HS-5 (cell line): Measurements from ENCODE around the gene RIMBP2.

Experiments
- DNase-seq: peaks from one replicate; pipeline ENCODE4 v3.0.0-alpha.2; 2012; ENCODE audit warnings: low read depth

The RIMBP2 gene

GRCh38 chr12:130501821-130502220, 214.3 kb downstream of the RIMBP2 start:
- DNase-seq: no peak

- DNase-seq: no peak
Observed at GRCh38 chr12:130500835-130501330, 215.2 kb downstream of the RIMBP2 start.

- DNase-seq: no peak
Observed at GRCh38 chr12:130499474-130499873, 216.6 kb downstream of the RIMBP2 start.

- DNase-seq: no peak
Observed at GRCh38 chr12:130498589-130499385, 217.3 kb downstream of the RIMBP2 start.

DNA sequence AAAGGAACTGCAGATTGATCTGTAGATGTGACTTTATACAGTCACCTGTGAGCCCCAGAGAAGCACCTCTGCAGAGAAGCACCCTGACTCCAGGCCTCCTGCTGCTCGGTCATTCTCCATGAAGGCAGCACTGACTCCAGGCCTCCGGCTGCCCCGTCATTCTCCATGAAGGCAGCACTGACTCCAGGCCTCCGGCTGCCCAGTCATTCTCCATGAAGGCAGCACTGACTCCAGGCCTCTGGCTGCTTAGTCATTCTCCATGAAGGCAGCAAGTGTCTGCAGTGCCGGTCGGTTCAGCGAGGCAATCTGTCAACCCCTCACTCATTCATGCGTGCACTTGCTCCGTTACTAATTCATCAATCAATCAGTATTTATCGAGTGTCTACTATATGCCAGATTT, 218.1 kb downstream of the RIMBP2 start:
- DNase-seq: no peak

DNA sequence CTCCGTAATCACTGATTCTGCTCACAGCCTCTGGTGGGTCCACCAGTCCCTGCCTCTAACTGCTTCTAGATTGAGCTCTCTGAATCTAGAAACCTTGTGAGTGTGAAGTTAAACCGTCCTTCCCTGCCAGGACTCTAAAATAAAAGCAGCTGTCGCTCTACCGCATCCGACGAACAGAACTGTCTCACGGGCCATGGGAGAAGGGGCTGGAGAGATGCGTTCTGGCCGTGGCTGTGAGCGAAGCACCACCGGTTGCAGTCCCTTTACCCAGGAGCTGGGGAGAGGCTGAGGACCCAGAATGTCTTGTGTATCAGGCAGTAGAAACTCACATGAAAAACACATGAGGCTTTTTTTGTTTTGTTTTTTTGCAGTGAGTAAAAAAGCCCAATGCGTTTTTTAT, 218.8 kb downstream of the RIMBP2 start:
- no peak for DNase-seq

GRCh38 chr12:130496516-130497120, 219.5 kb downstream of the RIMBP2 start:
- no peak for DNase-seq

GRCh38 chr12:130495156-130495555, 220.9 kb downstream of the RIMBP2 start:
- DNase-seq: no peak

- DNase-seq: no peak
Observed at GRCh38 chr12:130494736-130495135, 221.4 kb downstream of the RIMBP2 start.

GRCh38 chr12:130493951-130494350, 222.1 kb downstream of the RIMBP2 start:
- no peak for DNase-seq

DNA sequence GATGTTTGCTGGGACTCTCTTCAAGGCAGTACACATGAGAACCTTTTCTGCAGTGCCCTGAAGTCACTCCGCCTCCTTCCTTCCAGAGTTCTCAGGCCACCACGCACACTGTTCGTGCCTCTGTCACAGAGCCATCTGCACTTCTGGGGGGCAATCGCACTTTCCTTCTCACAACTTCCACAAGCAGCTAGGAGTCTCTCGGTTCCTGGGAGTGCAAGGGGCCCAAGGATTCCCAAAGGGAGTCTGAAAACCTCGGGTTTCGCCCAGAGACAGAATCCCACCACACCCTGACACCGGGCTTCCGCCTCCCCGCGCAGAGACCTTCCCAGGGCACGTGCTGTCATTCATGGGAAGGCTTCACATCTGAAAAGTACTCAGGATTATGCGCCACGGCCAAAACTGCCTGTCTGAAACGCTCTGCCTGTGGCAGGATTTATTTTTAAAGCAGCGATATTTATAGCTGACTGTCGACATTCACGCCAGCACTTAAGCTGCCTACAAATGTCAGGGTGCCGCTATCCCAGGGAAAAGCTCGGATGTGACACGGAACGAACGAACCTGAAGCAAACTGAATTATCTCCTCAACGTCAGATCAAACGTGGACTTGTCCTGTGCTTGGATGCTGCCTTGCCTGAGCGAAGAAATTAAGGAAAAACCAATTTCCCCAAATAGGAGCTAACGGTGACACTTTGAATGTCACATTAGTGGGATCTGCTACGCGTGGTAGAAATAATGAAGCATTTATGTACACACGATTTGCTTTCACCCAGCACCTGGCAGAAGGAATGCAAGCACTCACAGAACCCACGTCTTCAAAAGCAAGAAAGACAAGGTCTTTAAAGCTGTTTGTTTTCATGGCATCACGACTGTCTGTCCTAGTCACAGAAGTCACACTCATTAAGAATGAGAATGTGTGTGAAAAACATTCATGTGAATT, 224.4 kb downstream of the RIMBP2 start:
- no peak for DNase-seq

GRCh38 chr12:130490674-130491073, 225.4 kb downstream of the RIMBP2 start:
- DNase-seq: no peak

GRCh38 chr12:130489293-130489692, 226.8 kb downstream of the RIMBP2 start:
- no peak for DNase-seq

- no peak for DNase-seq
Observed at GRCh38 chr12:130488358-130488710, 227.8 kb downstream of the RIMBP2 start.

DNA sequence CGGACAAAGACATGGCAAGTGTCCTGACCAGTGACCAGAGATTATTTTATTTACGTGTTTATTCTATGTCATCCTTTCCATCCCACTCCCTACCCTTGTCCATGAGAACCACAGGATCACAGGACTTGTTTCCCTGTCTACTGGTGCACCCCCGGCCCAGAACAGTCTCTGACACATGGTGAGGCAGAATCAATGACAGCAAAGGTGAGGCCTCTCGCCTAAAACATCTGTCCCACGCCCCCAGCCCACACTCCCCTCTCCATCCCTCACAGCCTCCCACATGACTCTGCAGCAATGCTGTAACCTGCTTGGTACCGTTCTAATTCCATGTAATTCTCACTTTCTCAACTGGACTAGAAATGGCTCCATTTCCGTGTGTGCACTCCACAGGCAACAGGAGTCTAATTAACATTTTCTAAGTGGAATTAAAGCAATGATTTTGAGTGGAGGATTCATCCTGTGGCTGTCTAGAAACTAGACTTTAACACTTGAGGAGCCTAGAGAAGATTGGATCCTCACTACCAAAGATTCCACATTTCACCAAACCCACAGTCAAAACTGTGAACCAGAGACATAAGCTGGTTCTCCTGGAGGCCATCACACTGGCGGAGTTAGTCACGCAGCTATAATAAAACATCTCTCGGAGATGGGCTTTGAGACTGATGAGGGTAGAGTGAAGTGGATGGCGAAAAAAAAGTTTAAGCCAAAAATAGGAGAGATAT, 228.3 kb downstream of the RIMBP2 start:
- no peak for DNase-seq

GRCh38 chr12:130486891-130487416, 229.1 kb downstream of the RIMBP2 start:
- DNase-seq: no peak

- DNase-seq: no peak
Observed at GRCh38 chr12:130486146-130486435, 230.0 kb downstream of the RIMBP2 start.

- DNase-seq: no peak
Observed at GRCh38 chr12:130485291-130486145, 230.6 kb downstream of the RIMBP2 start.

- no peak for DNase-seq
Observed at GRCh38 chr12:130484221-130484620, 231.9 kb downstream of the RIMBP2 start.

DNA sequence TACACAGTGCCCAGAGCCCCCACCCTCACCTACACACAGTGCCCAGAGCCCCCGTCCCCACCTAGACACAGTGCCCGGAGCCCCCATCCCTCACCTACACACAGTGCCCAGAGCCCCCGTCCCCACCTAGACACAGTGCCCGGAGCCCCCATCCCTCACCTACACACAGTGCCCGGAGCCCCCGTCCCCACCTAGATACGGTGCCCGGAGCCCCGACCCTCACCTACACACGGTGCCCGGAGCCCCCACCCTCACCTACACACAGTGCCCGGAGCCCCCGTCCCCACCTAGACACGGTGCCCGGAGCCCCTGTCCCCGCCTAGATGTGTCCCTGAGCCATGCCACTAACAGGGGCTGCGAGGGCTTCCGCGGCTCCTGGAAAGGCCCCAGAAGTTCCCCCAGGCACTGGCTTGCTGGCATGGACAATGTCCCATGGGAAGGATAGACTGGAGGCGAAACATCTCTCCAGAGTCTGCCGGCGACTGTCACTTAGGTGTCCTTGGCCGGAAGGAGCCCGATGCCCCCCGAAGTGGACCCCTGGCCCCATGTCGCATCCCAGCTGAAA, 232.4 kb downstream of the RIMBP2 start:
- no peak for DNase-seq

DNA sequence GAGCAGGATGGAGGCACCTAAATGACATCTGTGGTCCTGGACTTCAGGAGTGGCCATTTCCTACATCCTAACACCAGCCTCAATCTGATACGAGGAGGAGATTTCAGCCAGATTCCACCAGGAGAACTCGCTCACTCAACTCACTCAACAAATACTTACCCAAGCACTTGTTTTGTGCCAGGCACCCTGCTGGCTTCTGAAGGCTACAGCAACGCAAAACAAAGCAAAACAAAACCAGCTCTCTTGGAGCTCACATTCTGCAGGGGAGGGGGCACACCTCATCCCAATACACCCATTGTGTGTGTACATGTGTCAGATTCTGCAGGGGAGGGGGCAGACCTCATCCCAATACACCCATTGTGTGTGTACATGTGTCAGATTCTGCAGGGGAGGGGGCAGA, 233.7 kb downstream of the RIMBP2 start:
- no peak for DNase-seq
